A549 (cell line): ENCODE results near the gene ARHGAP10.

Source experiments
- CTCF ChIP-seq: fragments of >200 bp; sonication (Bioruptor Twin); formaldehyde crosslinking; IDR thresholded peaks from 3 replicates; pipeline ENCODE4 v1.5.1; 2016
- ESRRA ChIP-seq: fragments of 150-350 bp; IDR thresholded peaks from 2 replicates; pipeline ENCODE4 v1.6.1; 2014; ENCODE audit warnings: mild to moderate bottlenecking, low read length, borderline replicate concordance

- TF ChIP-seq CTCF: no peak
- no peak for TF ChIP-seq ESRRA
Observed at GRCh38 chr4:147909225-147909624, 177.3 kb downstream of the ARHGAP10 start.
